CD4-positive, CD25-positive, alpha-beta regulatory T cell (primary cell): ENCODE measurements around the gene KHDC3L. TPM values are rescaled to one million over a fixed set of nuclear protein-coding genes. Genes with fewer than 3 reads are reported as not detected.
A peak's percentile ranks its signal among the peaks of the same experiment; 100 is the strongest.
"Not testable (repeated sequence)": the region's sequence is repeated elsewhere in the genome, so short reads cannot be mapped to it uniquely, and the experiment has no call there.

Experiments
- ATAC-seq, 2 donors: fragments of 150-1000 bp; cut with Tn5 transposase; one replicate each; pipeline ENCODE4 v1.10.0; 2021; ENCODE audit warnings: low read depth in 2 of 2, moderate number of reproducible peaks in 2 of 2, moderate library complexity in 1 of 2
- DNase-seq, 3 donors: peaks; one replicate each; pipeline versions ENCODE4 v3.0.0 to v3.0.0-alpha.2; 2012 to 2022; ENCODE audit warnings: mixed read lengths in 1 of 3
- H3K27ac ChIP-seq: one replicate; pipeline ENCODE4 v1.7.0; 2013; ENCODE audit warnings: mild to moderate bottlenecking, low read length; ENCODE audit not compliant: insufficient read depth, poor library complexity, severe bottlenecking
- H3K27me3 ChIP-seq: one replicate; pipeline ENCODE4 v1.7.0; 2013; ENCODE audit warnings: low read length; ENCODE audit not compliant: control insufficient read depth, insufficient read depth
- H3K36me3 ChIP-seq: one replicate; pipeline ENCODE4 v1.7.0; 2013; ENCODE audit warnings: mild to moderate bottlenecking, low read length, moderate library complexity; ENCODE audit not compliant: control insufficient read depth, insufficient read depth
- H3K4me1 ChIP-seq: 2 replicates; pipeline ENCODE4 v1.7.0; 2013; ENCODE audit warnings: mild to moderate bottlenecking, low read length; ENCODE audit not compliant: insufficient read depth, control insufficient read depth, poor library complexity, severe bottlenecking
- H3K4me3 ChIP-seq: one replicate; pipeline ENCODE4 v1.7.0; 2013; ENCODE audit warnings: low read depth, mild to moderate bottlenecking, low read length, moderate library complexity
- H3K9me3 ChIP-seq, 2 experiments: 1 replicate in 1 of 2; 2 replicates in 1 of 2; pipeline ENCODE4 v1.7.0; 2013; ENCODE audit warnings: low read length in 2 of 2, mild to moderate bottlenecking in 1 of 2, moderate library complexity in 1 of 2; ENCODE audit not compliant: control insufficient read depth in 2 of 2
- H3K27ac Mint-ChIP-seq, 3 donors: one replicate each; pipeline ENCODE4 v1.8.0; 2020 to 2022; ENCODE audit warnings: mild to moderate bottlenecking in 3 of 3, mixed read lengths in 3 of 3, moderate library complexity in 2 of 3
- H3K27me3 Mint-ChIP-seq: one replicate; pipeline ENCODE4 v1.8.0; 2022; ENCODE audit warnings: mild to moderate bottlenecking, mixed read lengths
- H3K36me3 Mint-ChIP-seq: one replicate; pipeline ENCODE4 v1.8.0; 2020; ENCODE audit warnings: mixed read lengths
- H3K4me1 Mint-ChIP-seq, 4 donors: one replicate each; pipeline ENCODE4 v1.8.0; 2020 to 2022; ENCODE audit warnings: mixed read lengths in 4 of 4, mild to moderate bottlenecking in 1 of 4
- H3K4me3 Mint-ChIP-seq, 4 donors: one replicate each; pipeline ENCODE4 v1.8.0; 2020 to 2022; ENCODE audit warnings: mild to moderate bottlenecking in 4 of 4, mixed read lengths in 4 of 4, moderate library complexity in 3 of 4
- H3K9me3 Mint-ChIP-seq, 7 donors: one replicate each; pipeline ENCODE4 v1.8.0; 2020 to 2022; ENCODE audit warnings: mixed read lengths in 7 of 7, mild to moderate bottlenecking in 3 of 7, moderate library complexity in 2 of 7
- polyA plus RNA-seq, 4 donors: library from polyadenylated mRNA; unstranded; fragments of 300-500 nt; fragmentation: Illumina TruSeq; gene quantifications; one replicate each; pipeline ENCODE4 v1.2.3, GENCODE V29; 2021
- total RNA-seq: library from RNA; stranded (reverse); gene quantifications from one replicate; pipeline ENCODE4 v1.2.3, GENCODE V29; 2022

The KHDC3L gene
- total and polyA plus RNA-seq, 5 donors from 2014 or later = not detected

DNA sequence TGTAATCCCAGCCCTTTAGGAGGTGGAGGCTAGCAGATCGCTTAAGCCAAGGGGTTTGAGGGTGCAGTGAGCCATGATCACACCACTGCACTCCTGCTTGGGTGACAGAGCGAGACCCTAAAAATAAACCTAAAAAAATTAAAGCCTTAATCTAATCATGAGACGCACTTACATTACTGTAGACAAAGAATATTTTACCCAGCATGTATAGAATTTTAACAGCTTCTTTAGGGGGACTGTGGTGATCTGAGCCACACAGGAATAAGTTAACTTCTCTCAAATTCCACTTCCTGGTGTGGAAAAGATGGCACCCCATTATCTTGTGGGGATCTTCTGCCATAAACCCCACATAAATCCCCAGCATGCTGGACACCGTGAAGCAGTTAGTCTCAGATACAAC lies 9.5 kb downstream of the KHDC3L start:
- no peaks in the 10 kb centered on the region for H3K27me3 ChIP-seq
- Mint-ChIP-seq H3K27me3 (peaks cover 11% of the 10 kb centered on the region), H3K9me3 (peaks cover 0 to 6% (median 0%) of the 10 kb centered on the region in 7 donors), H3K36me3 (peaks cover 6% of the 10 kb centered on the region), H3K4me1 (peaks cover 0 to 5% (median 0%) of the 10 kb centered on the region in 4 donors), H3K27ac (no peak overlapping the region), H3K4me3 (no peak overlapping the region)
- H3K36me3 ChIP-seq = no peaks in the 10 kb centered on the region
- H3K9me3 ChIP-seq = peaks cover 2 to 8% of the 10 kb centered on the region in 2 experiments
- ATAC-seq (no peak), DNase-seq (no peak)
- H3K4me1 ChIP-seq = no peaks in the 10 kb centered on the region
- H3K27ac ChIP-seq = no peak overlapping the region
- no peak overlapping the region for H3K4me3 ChIP-seq

DNA sequence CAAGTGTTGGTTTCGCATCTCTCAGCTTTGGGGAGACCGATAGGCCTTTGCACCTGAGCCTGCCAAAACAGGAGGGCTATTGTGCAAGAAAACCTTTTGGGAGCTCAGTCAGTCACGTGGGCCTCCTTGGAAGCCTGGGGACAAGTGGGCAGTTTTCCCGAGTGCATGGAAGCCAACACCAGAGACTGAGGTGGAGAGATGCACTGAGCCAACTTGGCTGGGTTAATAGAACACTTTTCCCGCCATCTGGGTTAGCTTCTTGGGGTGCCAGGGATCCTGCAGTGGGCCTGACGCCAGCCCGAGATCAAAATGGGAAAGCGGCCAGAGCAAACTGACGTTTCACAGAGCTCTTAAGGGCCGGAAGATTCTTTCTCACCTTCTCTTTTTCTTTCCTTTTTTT lies 10.1 kb downstream of the KHDC3L start:
- H3K27ac ChIP-seq = no peak overlapping the region

DNA sequence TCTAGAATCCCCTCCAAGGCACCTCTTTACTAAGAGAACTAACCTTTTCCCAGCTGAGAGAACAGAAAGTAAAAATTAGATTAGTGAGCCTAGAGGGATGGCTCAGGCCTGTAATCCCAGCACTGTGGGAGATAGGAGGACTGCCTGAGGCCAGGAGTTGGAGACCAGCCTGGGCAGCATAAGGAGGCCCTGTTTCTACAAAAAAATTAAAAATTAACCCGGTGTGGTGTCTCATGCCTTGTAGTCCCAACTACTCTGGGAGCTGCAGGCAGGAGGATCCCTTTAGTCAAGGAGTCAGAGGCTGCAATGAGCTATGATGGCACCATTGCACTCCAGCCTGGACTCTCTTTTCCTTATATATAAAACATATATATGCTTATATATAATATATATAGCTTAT lies 12.8 kb downstream of the KHDC3L start:
- Histone ChIP-seq H3K4me3 (no peak overlapping the region), H3K27ac (no peak overlapping the region), H3K4me1 (no peaks in the 10 kb centered on the region), H3K27me3 (no peaks in the 10 kb centered on the region), H3K9me3 (peaks cover 2 to 8% of the 10 kb centered on the region in 2 experiments), H3K36me3 (no peaks in the 10 kb centered on the region)
- ATAC-seq (no peak), DNase-seq (no peak)
- Mint-ChIP-seq H3K9me3 (peaks cover 0 to 3% (median 0%) of the 10 kb centered on the region in 7 donors), H3K27me3 (peaks cover 4% of the 10 kb centered on the region), H3K4me1 (no peaks in the 10 kb centered on the region), H3K4me3 (no peak overlapping the region), H3K27ac (no peak overlapping the region), H3K36me3 (no peaks in the 10 kb centered on the region)

More for the DNA sequence above, 10.1 kb downstream of the KHDC3L start:
- Histone ChIP-seq H3K9me3 (peaks cover 2 to 8% of the 10 kb centered on the region in 2 experiments), H3K36me3 (no peaks in the 10 kb centered on the region), H3K4me3 (no peak overlapping the region), H3K4me1 (no peaks in the 10 kb centered on the region), H3K27me3 (no peaks in the 10 kb centered on the region)
- Mint-ChIP-seq H3K27ac (no peak overlapping the region), H3K9me3 (peaks cover 0 to 6% (median 0%) of the 10 kb centered on the region in 7 donors), H3K4me3 (no peak overlapping the region), H3K36me3 (peaks cover 6% of the 10 kb centered on the region), H3K4me1 (peaks cover 0 to 5% (median 0%) of the 10 kb centered on the region in 4 donors), H3K27me3 (peaks cover 11% of the 10 kb centered on the region)
- DNase-seq (no peak), ATAC-seq (no peak)

- peaks cover 11% of the 10 kb centered on the region for H3K27me3 Mint-ChIP-seq
- peak overlapping the region in 1 of 3 donors; percentile 15 for H3K27ac Mint-ChIP-seq
- H3K9me3 Mint-ChIP-seq = peaks cover 0 to 2% (median 0%) of the 10 kb centered on the region in 7 donors
- Histone ChIP-seq H3K4me1 (no peaks in the 10 kb centered on the region), H3K27me3 (no peaks in the 10 kb centered on the region), H3K36me3 (no peaks in the 10 kb centered on the region), H3K9me3 (peaks cover 2% of the 10 kb centered on the region in 2 experiments), H3K27ac (no peak overlapping the region), H3K4me3 (no peak overlapping the region)
- H3K4me1 Mint-ChIP-seq = no peaks in the 10 kb centered on the region
- DNase-seq (no peak), ATAC-seq (no peak)
- no peak overlapping the region for H3K4me3 Mint-ChIP-seq
- no peaks in the 10 kb centered on the region for H3K36me3 Mint-ChIP-seq
These were observed 14.8 kb downstream of the KHDC3L start for GRCh38 chr6:73377225-73377624.

- H3K27ac ChIP-seq, H3K4me3 ChIP-seq, H3K9me3 ChIP-seq, H3K36me3 ChIP-seq, H3K4me1 ChIP-seq, H3K4me1 Mint-ChIP-seq, H3K9me3 Mint-ChIP-seq, H3K27me3 ChIP-seq, H3K27ac Mint-ChIP-seq, H3K36me3 Mint-ChIP-seq, DNase-seq, ATAC-seq: not testable (repeated sequence)
- Mint-ChIP-seq H3K27me3 (peaks cover 11% of the 10 kb centered on the region), H3K4me3 (peak overlapping the region in 1 of 4 donors; percentile 57)
These were observed 19.1 kb downstream of the KHDC3L start for GRCh38 chr6:73381531-73381930.

- Mint-ChIP-seq H3K4me1 (no peaks in the 10 kb centered on the region), H3K36me3 (no peaks in the 10 kb centered on the region), H3K4me3 (no peak overlapping the region), H3K27ac (no peak overlapping the region), H3K9me3 (no peaks in the 10 kb centered on the region), H3K27me3 (peaks cover 11% of the 10 kb centered on the region)
- no peak overlapping the region for H3K4me3 ChIP-seq
- H3K27me3 ChIP-seq = no peaks in the 10 kb centered on the region
- H3K36me3 ChIP-seq = no peaks in the 10 kb centered on the region
- H3K4me1 ChIP-seq = no peaks in the 10 kb centered on the region
- H3K27ac ChIP-seq = no peak overlapping the region
- ATAC-seq = no peak
- no peaks in the 10 kb centered on the region for H3K9me3 ChIP-seq
- DNase-seq = no peak
These were observed 20.1 kb downstream of the KHDC3L start for GRCh38 chr6:73382462-73383113.

DNA sequence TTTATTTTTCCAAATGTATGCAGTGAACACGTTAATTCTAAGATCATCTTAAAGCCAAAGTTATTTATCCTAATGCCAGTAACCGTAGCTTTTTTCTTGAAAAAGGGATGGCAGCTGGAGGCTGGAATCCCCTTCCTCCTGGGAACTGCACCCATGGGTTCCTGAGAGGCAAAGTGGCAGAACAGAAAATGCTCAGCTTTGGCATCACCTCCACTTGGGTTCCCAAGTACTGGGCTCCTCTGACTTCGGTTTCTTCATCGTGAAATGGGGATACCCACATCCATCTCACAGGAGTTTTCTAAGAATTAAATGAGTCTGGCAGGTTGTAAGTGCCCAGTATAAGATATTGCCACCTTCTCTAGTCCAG lies 26.0 kb downstream of the KHDC3L start:
- H3K4me1 Mint-ChIP-seq = peaks cover 6 to 25% (median 16%) of the 10 kb centered on the region in 4 donors
- no peaks in the 10 kb centered on the region for H3K27me3 ChIP-seq
- H3K27me3 Mint-ChIP-seq = no peaks in the 10 kb centered on the region
- no peaks in the 10 kb centered on the region for H3K36me3 ChIP-seq
- H3K9me3 ChIP-seq = no peaks in the 10 kb centered on the region
- H3K27ac Mint-ChIP-seq = peak overlapping the region; percentile 32 to 75 (median 44)
- DNase-seq (no peak), ATAC-seq (peak in 1 of 2 donors; percentile 11)
- peak overlapping the region; percentile 87 to 95 (median 87) for H3K4me3 Mint-ChIP-seq
- H3K36me3 Mint-ChIP-seq = no peaks in the 10 kb centered on the region
- H3K4me3 ChIP-seq = peak overlapping the region; percentile 82
- peaks cover 9% of the 10 kb centered on the region for H3K4me1 ChIP-seq
- peaks cover 0 to 1% (median 0%) of the 10 kb centered on the region in 7 donors for H3K9me3 Mint-ChIP-seq
- H3K27ac ChIP-seq = no peak overlapping the region
